CD4-positive, alpha-beta T cell treated with Interleukin-10 for 1 hour (primary cell): ENCODE measurements around the gene DNASE1L2.

Experiments
- DNase-seq: peaks from one replicate; pipeline ENCODE4 v3.0.0-alpha.2; 2020

Gene DNASE1L2

GRCh38 chr16:2271848-2272461 is 35.7 kb downstream of the DNASE1L2 start:
- no peak for DNase-seq

- DNase-seq = no peak
These were observed 37.2 kb downstream of the DNASE1L2 start for GRCh38 chr16:2273484-2273883.

- DNase-seq = no peak
These were observed 37.7 kb downstream of the DNASE1L2 start for GRCh38 chr16:2273931-2274330.

- DNase-seq = no peak
These were observed 39.5 kb downstream of the DNASE1L2 start for GRCh38 chr16:2275476-2276367.

GRCh38 chr16:2276368-2277195 is 40.3 kb downstream of the DNASE1L2 start:
- DNase-seq = no peak

- DNase-seq = no peak
These were observed 41.4 kb downstream of the DNASE1L2 start for GRCh38 chr16:2277466-2278271.

- DNase-seq = no peak
These were observed 42.0 kb downstream of the DNASE1L2 start for GRCh38 chr16:2278272-2278608.

- no peak for DNase-seq
These were observed 42.9 kb downstream of the DNASE1L2 start for GRCh38 chr16:2278956-2279800.

GRCh38 chr16:2280461-2280860 is 44.2 kb downstream of the DNASE1L2 start:
- no peak for DNase-seq

GRCh38 chr16:2280981-2281542 is 44.8 kb downstream of the DNASE1L2 start:
- DNase-seq = no peak

- no peak for DNase-seq
These were observed 46.0 kb downstream of the DNASE1L2 start for GRCh38 chr16:2282262-2282661.

GRCh38 chr16:2282866-2283555 is 46.8 kb downstream of the DNASE1L2 start:
- no peak for DNase-seq

- no peak for DNase-seq
These were observed 47.9 kb downstream of the DNASE1L2 start for GRCh38 chr16:2284001-2284770.

GRCh38 chr16:2284797-2285576 is 48.7 kb downstream of the DNASE1L2 start:
- no peak for DNase-seq

- DNase-seq = no peak
These were observed 49.5 kb downstream of the DNASE1L2 start for GRCh38 chr16:2285731-2286191.

- no peak for DNase-seq
These were observed 50.3 kb downstream of the DNASE1L2 start for GRCh38 chr16:2286550-2286949.

- DNase-seq = no peak
These were observed 51.8 kb downstream of the DNASE1L2 start for GRCh38 chr16:2287916-2288547.
